HCT116 (cell line): Measurements from ENCODE around the gene TP63.

Source experiments
- EGR1 ChIP-seq: IDR thresholded peaks from 2 replicates; pipeline ENCODE4 v1.6.1; 2012; ENCODE audit warnings: low read depth
- EZH2 ChIP-seq: fragments of 200-600 bp; sonication (generic); IDR thresholded peaks from 2 replicates; pipeline ENCODE4 v1.6.1; 2017; ENCODE audit warnings: antibody characterized with exemption, mixed run types
- FOSL1 ChIP-seq: IDR thresholded peaks from 2 replicates; pipeline ENCODE4 v1.6.1; 2012; ENCODE audit warnings: low read depth
- POLR2A ChIP-seq: IDR thresholded peaks from 2 replicates; pipeline ENCODE4 v1.7.0; 2011; ENCODE audit warnings: borderline replicate concordance; ENCODE audit not compliant: insufficient read depth, insufficient read length; ENCODE audit errors: extremely low read depth
- POLR2AphosphoS5 ChIP-seq: IDR thresholded peaks from 2 replicates; pipeline ENCODE4 v1.6.1; 2011; ENCODE audit warnings: mild to moderate bottlenecking, low read depth, low read length, moderate library complexity
- SIN3A ChIP-seq: IDR thresholded peaks from 2 replicates; pipeline ENCODE4 v1.6.1; 2012; ENCODE audit warnings: low read depth
- SRF ChIP-seq: IDR thresholded peaks from 2 replicates; pipeline ENCODE4 v1.6.1; 2012; ENCODE audit warnings: low read depth
- TCF7L2 ChIP-seq: IDR thresholded peaks from 2 replicates; pipeline ENCODE4 v1.7.0; 2011; ENCODE audit warnings: borderline replicate concordance, inconsistent platforms; ENCODE audit not compliant: insufficient read depth, insufficient read length; ENCODE audit errors: extremely low read depth
- YY1 ChIP-seq: IDR thresholded peaks from 2 replicates; pipeline ENCODE4 v1.6.1; 2011; ENCODE audit warnings: low read length, low read depth, moderate library complexity, mild to moderate bottlenecking; ENCODE audit not compliant: insufficient replicate concordance; ENCODE audit errors: extremely low read depth
- ZFX ChIP-seq: fragments of 450-650 bp; IDR thresholded peaks from 2 replicates; pipeline ENCODE4 v1.6.1; 2017
- ZNF274 ChIP-seq: fragments of 200-500 bp; sonication (Bioruptor generic); IDR thresholded peaks from 2 replicates; pipeline ENCODE4 v1.6.1; 2014; ENCODE audit warnings: mild to moderate bottlenecking, low read depth, low read length, inconsistent platforms
- TF ChIP-seq, protein P1 (sequence below), 3 experiments: fragments of 200-600 bp in 1 of 3; sonication (generic) in 1 of 3; IDR thresholded peaks in 2 of 3; conservative IDR thresholded peaks in 1 of 3; 2 replicates each; pipeline ENCODE4 v1.5.1; 2012 to 2017; ENCODE audit warnings: low read depth in 2 of 3, low read length in 2 of 3, antibody characterized with exemption in 1 of 3, borderline replicate concordance in 1 of 3, control low read depth in 1 of 3, mild to moderate bottlenecking in 1 of 3, mixed read lengths in 1 of 3, mixed run types in 1 of 3, moderate library complexity in 1 of 3; ENCODE audit not compliant: insufficient read depth in 1 of 3
- TF ChIP-seq, protein P2 (sequence below): IDR thresholded peaks from 2 replicates; pipeline ENCODE4 v1.6.1; 2012
- TF ChIP-seq, protein P3 (sequence below): IDR thresholded peaks from 2 replicates; pipeline ENCODE4 v1.6.1; 2012; ENCODE audit warnings: low read depth

DNA sequence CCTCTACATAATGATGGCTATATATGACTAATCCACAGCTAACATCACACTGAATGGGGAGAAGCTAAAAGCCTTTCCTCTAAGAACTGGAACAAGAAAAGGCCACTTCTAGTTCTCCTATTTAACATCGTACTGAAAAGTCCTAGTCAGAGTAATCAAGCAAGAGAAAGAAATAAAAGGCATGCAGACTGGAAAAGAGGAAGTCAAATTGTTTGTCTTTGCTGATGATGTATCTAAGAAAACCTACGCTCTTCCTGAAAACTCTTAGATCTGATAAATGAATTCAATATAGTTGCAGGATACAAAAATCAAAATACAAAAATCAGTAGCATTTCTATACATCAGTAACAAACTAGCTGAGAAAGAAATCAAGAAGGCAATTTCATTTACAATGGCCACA is 116.9 kb downstream of the TP63 start:
- TF ChIP-seq, protein P1, sequence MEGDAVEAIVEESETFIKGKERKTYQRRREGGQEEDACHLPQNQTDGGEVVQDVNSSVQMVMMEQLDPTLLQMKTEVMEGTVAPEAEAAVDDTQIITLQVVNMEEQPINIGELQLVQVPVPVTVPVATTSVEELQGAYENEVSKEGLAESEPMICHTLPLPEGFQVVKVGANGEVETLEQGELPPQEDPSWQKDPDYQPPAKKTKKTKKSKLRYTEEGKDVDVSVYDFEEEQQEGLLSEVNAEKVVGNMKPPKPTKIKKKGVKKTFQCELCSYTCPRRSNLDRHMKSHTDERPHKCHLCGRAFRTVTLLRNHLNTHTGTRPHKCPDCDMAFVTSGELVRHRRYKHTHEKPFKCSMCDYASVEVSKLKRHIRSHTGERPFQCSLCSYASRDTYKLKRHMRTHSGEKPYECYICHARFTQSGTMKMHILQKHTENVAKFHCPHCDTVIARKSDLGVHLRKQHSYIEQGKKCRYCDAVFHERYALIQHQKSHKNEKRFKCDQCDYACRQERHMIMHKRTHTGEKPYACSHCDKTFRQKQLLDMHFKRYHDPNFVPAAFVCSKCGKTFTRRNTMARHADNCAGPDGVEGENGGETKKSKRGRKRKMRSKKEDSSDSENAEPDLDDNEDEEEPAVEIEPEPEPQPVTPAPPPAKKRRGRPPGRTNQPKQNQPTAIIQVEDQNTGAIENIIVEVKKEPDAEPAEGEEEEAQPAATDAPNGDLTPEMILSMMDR (IDR thresholded peaks at IDR 0.05 in 2 of 3, conservative IDR thresholded peaks at IDR 0.05 in 1 of 3; ENCODE audit: borderline replicate concordance in 1 of 3, insufficient read depth in 1 of 3, low read depth in 2 of 3, low read length in 2 of 3), result no peak
- TF ChIP-seq TCF7L2 (no peak), SIN3A (no peak), EGR1 (no peak), EZH2 (no peak), POLR2AphosphoS5 (no peak), YY1 (no peak), POLR2A (no peak), ZNF274 (no peak), FOSL1 (no peak), SRF (no peak), ZFX (no peak)
- TF ChIP-seq, protein P2, sequence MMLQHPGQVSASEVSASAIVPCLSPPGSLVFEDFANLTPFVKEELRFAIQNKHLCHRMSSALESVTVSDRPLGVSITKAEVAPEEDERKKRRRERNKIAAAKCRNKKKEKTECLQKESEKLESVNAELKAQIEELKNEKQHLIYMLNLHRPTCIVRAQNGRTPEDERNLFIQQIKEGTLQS, result no peak
- TF ChIP-seq, protein P3, sequence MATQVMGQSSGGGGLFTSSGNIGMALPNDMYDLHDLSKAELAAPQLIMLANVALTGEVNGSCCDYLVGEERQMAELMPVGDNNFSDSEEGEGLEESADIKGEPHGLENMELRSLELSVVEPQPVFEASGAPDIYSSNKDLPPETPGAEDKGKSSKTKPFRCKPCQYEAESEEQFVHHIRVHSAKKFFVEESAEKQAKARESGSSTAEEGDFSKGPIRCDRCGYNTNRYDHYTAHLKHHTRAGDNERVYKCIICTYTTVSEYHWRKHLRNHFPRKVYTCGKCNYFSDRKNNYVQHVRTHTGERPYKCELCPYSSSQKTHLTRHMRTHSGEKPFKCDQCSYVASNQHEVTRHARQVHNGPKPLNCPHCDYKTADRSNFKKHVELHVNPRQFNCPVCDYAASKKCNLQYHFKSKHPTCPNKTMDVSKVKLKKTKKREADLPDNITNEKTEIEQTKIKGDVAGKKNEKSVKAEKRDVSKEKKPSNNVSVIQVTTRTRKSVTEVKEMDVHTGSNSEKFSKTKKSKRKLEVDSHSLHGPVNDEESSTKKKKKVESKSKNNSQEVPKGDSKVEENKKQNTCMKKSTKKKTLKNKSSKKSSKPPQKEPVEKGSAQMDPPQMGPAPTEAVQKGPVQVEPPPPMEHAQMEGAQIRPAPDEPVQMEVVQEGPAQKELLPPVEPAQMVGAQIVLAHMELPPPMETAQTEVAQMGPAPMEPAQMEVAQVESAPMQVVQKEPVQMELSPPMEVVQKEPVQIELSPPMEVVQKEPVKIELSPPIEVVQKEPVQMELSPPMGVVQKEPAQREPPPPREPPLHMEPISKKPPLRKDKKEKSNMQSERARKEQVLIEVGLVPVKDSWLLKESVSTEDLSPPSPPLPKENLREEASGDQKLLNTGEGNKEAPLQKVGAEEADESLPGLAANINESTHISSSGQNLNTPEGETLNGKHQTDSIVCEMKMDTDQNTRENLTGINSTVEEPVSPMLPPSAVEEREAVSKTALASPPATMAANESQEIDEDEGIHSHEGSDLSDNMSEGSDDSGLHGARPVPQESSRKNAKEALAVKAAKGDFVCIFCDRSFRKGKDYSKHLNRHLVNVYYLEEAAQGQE, result no peak
